Effector memory CD8-positive, alpha-beta T cell (primary cell): ENCODE results near the gene WIPI1.

Experiments
- ATAC-seq: fragments of 150-1000 bp; cut with Tn5 transposase; replicated peaks from 2 replicates; pipeline ENCODE4 v1.10.0; 2021; ENCODE audit warnings: mild to moderate bottlenecking, moderate library complexity
- DNase-seq, 3 experiments: peaks; one replicate each; pipeline ENCODE4 v3.0.0; 2021
- H3K27ac Mint-ChIP-seq, 2 donors: one replicate each; pipeline ENCODE4 v1.8.0; 2022; ENCODE audit warnings: mild to moderate bottlenecking in 2 of 2, mixed read lengths in 2 of 2, moderate library complexity in 2 of 2
- H3K27me3 Mint-ChIP-seq, 2 donors: one replicate each; pipeline ENCODE4 v1.8.0; 2022; ENCODE audit warnings: mixed read lengths in 2 of 2
- H3K36me3 Mint-ChIP-seq: one replicate; pipeline ENCODE4 v1.8.0; 2022; ENCODE audit warnings: mild to moderate bottlenecking, moderate library complexity, mixed read lengths; ENCODE audit not compliant: insufficient read depth
- H3K4me1 Mint-ChIP-seq, 2 donors: one replicate each; pipeline ENCODE4 v1.8.0; 2022; ENCODE audit warnings: low read depth in 2 of 2, mixed read lengths in 2 of 2
- H3K4me3 Mint-ChIP-seq, 2 donors: one replicate each; pipeline ENCODE4 v1.8.0; 2022; ENCODE audit warnings: mild to moderate bottlenecking in 2 of 2, mixed read lengths in 2 of 2, moderate library complexity in 2 of 2
- H3K9me3 Mint-ChIP-seq, 2 donors: one replicate each; pipeline ENCODE4 v1.8.0; 2022; ENCODE audit warnings: mixed read lengths in 2 of 2

WIPI1 gene

GRCh38 chr17:68391561-68392268 lies 65.6 kb downstream of the WIPI1 start:
- no peak overlapping the region for H3K27ac Mint-ChIP-seq
- DNase-seq = no peak
- H3K9me3 Mint-ChIP-seq = no peaks in the 10 kb centered on the region
- H3K4me3 Mint-ChIP-seq = no peak overlapping the region
- ATAC-seq = no peak
- no peaks in the 10 kb centered on the region for H3K36me3 Mint-ChIP-seq
- H3K27me3 Mint-ChIP-seq = no peaks in the 10 kb centered on the region
- H3K4me1 Mint-ChIP-seq = peaks cover 2 to 3% of the 10 kb centered on the region in 2 donors

GRCh38 chr17:68390888-68391545 lies 66.3 kb downstream of the WIPI1 start:
- ATAC-seq = no peak
- DNase-seq = no peak
- H3K36me3 Mint-ChIP-seq = no peaks in the 10 kb centered on the region
- H3K4me3 Mint-ChIP-seq = no peak overlapping the region
- no peaks in the 10 kb centered on the region for H3K4me1 Mint-ChIP-seq
- no peak overlapping the region for H3K27ac Mint-ChIP-seq
- no peaks in the 10 kb centered on the region for H3K9me3 Mint-ChIP-seq
- no peaks in the 10 kb centered on the region for H3K27me3 Mint-ChIP-seq

- Mint-ChIP-seq H3K4me1 (peaks cover 9 to 12% of the 10 kb centered on the region in 2 donors), H3K27me3 (no peaks in the 10 kb centered on the region), H3K27ac (no peak overlapping the region), H3K9me3 (no peaks in the 10 kb centered on the region), H3K4me3 (no peak overlapping the region), H3K36me3 (no peaks in the 10 kb centered on the region)
- no peak for ATAC-seq
- DNase-seq = no peak
These were observed 68.3 kb downstream of the WIPI1 start for GRCh38 chr17:68389041-68389440.

GRCh38 chr17:68387435-68388218 lies 69.7 kb downstream of the WIPI1 start:
- H3K27me3 Mint-ChIP-seq = no peaks in the 10 kb centered on the region
- H3K4me3 Mint-ChIP-seq = no peak overlapping the region
- no peaks in the 10 kb centered on the region for H3K9me3 Mint-ChIP-seq
- H3K4me1 Mint-ChIP-seq = peaks cover 18 to 21% of the 10 kb centered on the region in 2 donors
- no peak overlapping the region for H3K27ac Mint-ChIP-seq
- no peak for ATAC-seq
- no peaks in the 10 kb centered on the region for H3K36me3 Mint-ChIP-seq
- no peak for DNase-seq

- Mint-ChIP-seq H3K27ac (peak overlapping the region in 1 of 2 donors; percentile 59), H3K4me3 (no peak overlapping the region), H3K36me3 (no peaks in the 10 kb centered on the region), H3K9me3 (no peaks in the 10 kb centered on the region), H3K27me3 (no peaks in the 10 kb centered on the region), H3K4me1 (peaks cover 18 to 21% of the 10 kb centered on the region in 2 donors)
- DNase-seq (no peak), ATAC-seq (no peak)
These were observed 71.6 kb downstream of the WIPI1 start for GRCh38 chr17:68385490-68386215.

GRCh38 chr17:68384941-68385340 lies 72.4 kb downstream of the WIPI1 start:
- peak overlapping the region; percentile 59 to 87 for H3K27ac Mint-ChIP-seq
- ATAC-seq (no peak), DNase-seq (no peak)
- H3K27me3 Mint-ChIP-seq = no peaks in the 10 kb centered on the region
- no peaks in the 10 kb centered on the region for H3K36me3 Mint-ChIP-seq
- no peaks in the 10 kb centered on the region for H3K9me3 Mint-ChIP-seq
- peaks cover 18 to 21% of the 10 kb centered on the region in 2 donors for H3K4me1 Mint-ChIP-seq
- H3K4me3 Mint-ChIP-seq = no peak overlapping the region

GRCh38 chr17:68384471-68384870 lies 72.8 kb downstream of the WIPI1 start:
- H3K27ac Mint-ChIP-seq = peak overlapping the region; percentile 59 to 87
- no peaks in the 10 kb centered on the region for H3K9me3 Mint-ChIP-seq
- no peaks in the 10 kb centered on the region for H3K36me3 Mint-ChIP-seq
- DNase-seq (no peak), ATAC-seq (no peak)
- peaks cover 18 to 21% of the 10 kb centered on the region in 2 donors for H3K4me1 Mint-ChIP-seq
- peak overlapping the region; percentile 45 to 56 for H3K4me3 Mint-ChIP-seq
- H3K27me3 Mint-ChIP-seq = no peaks in the 10 kb centered on the region

- DNase-seq (no peak), ATAC-seq (peak; percentile 80)
- peak overlapping the region; percentile 45 to 56 for H3K4me3 Mint-ChIP-seq
- H3K9me3 Mint-ChIP-seq = no peaks in the 10 kb centered on the region
- H3K36me3 Mint-ChIP-seq = no peaks in the 10 kb centered on the region
- H3K27ac Mint-ChIP-seq = peak overlapping the region; percentile 59 to 87
- H3K27me3 Mint-ChIP-seq = no peaks in the 10 kb centered on the region
- peaks cover 18 to 21% of the 10 kb centered on the region in 2 donors for H3K4me1 Mint-ChIP-seq
These were observed 73.6 kb downstream of the WIPI1 start for GRCh38 chr17:68383443-68384321.

GRCh38 chr17:68383120-68383442 lies 74.2 kb downstream of the WIPI1 start:
- H3K27ac Mint-ChIP-seq = peak overlapping the region; percentile 59 to 87

GRCh38 chr17:68382582-68383085 lies 74.7 kb downstream of the WIPI1 start:
- ATAC-seq (no peak), DNase-seq (no peak)
- Mint-ChIP-seq H3K27me3 (no peaks in the 10 kb centered on the region), H3K36me3 (no peaks in the 10 kb centered on the region), H3K4me1 (peaks cover 18 to 21% of the 10 kb centered on the region in 2 donors), H3K4me3 (no peak overlapping the region), H3K27ac (no peak overlapping the region), H3K9me3 (no peaks in the 10 kb centered on the region)

More at GRCh38 chr17:68383120-68383442, 74.2 kb downstream of the WIPI1 start:
- Mint-ChIP-seq H3K36me3 (no peaks in the 10 kb centered on the region), H3K9me3 (no peaks in the 10 kb centered on the region), H3K4me1 (peaks cover 18 to 21% of the 10 kb centered on the region in 2 donors), H3K4me3 (peak overlapping the region in 1 of 2 donors; percentile 45), H3K27me3 (no peaks in the 10 kb centered on the region)
- ATAC-seq = no peak
- DNase-seq = no peak

GRCh38 chr17:68381076-68381900 lies 76.0 kb downstream of the WIPI1 start:
- Mint-ChIP-seq H3K4me3 (no peak overlapping the region), H3K27ac (peak overlapping the region; percentile 35 to 73), H3K4me1 (peaks cover 18 to 21% of the 10 kb centered on the region in 2 donors), H3K27me3 (no peaks in the 10 kb centered on the region), H3K36me3 (no peaks in the 10 kb centered on the region), H3K9me3 (no peaks in the 10 kb centered on the region)
- DNase-seq (no peak), ATAC-seq (peak; percentile 65)
